HG03196 (cell line): ENCODE data around the gene GP9.
"Not testable (repeated sequence)": the region's sequence is repeated elsewhere in the genome, so short reads cannot be mapped to it uniquely, and the experiment has no call there.

Experiments used
- ATAC-seq: cut with Tn5 transposase; IDR thresholded peaks from one replicate; pipeline ENCODE4 v1.9.1; 2021; ENCODE audit not compliant: unreplicated experiment

GP9 gene

GRCh38 chr3:129106866-129107565, 46.4 kb downstream of the GP9 start:
- ATAC-seq = no peak

GRCh38 chr3:129107793-129108192, 47.2 kb downstream of the GP9 start:
- no peak for ATAC-seq

- ATAC-seq = not testable (repeated sequence)
Measured at GRCh38 chr3:129111076-129111780, 50.6 kb downstream of the GP9 start.
